ENCODE measurements around the gene SPOCK3.

- TF ChIP-seq, protein P1, sequence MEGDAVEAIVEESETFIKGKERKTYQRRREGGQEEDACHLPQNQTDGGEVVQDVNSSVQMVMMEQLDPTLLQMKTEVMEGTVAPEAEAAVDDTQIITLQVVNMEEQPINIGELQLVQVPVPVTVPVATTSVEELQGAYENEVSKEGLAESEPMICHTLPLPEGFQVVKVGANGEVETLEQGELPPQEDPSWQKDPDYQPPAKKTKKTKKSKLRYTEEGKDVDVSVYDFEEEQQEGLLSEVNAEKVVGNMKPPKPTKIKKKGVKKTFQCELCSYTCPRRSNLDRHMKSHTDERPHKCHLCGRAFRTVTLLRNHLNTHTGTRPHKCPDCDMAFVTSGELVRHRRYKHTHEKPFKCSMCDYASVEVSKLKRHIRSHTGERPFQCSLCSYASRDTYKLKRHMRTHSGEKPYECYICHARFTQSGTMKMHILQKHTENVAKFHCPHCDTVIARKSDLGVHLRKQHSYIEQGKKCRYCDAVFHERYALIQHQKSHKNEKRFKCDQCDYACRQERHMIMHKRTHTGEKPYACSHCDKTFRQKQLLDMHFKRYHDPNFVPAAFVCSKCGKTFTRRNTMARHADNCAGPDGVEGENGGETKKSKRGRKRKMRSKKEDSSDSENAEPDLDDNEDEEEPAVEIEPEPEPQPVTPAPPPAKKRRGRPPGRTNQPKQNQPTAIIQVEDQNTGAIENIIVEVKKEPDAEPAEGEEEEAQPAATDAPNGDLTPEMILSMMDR (IDR thresholded peaks at IDR 0.05) = no peak
- TF ChIP-seq REST (IDR thresholded peaks at IDR 0.05; ENCODE audit: insufficient read depth in 1 of 2, low read depth in 2 of 2, low read length in 1 of 2) = no peak
These were observed 244.4 kb downstream of the SPOCK3 start for GRCh38 chr4:166989886-166990285.

Measured in Panc1 (cell line).